Heart left ventricle (tissue), 13 donors: ENCODE results near the gene CDH23.

Experiments used
- CTCF ChIP-seq, 12 donors: fragments of 200-600 bp; sonication (generic) in 4 of 12; IDR thresholded peaks; one replicate each; pipeline versions ENCODE4 v1.5.0 to v1.8.0; 2018 to 2022; ENCODE audit warnings: antibody characterized with exemption in 12 of 12, mild to moderate bottlenecking in 5 of 12
- POLR2A ChIP-seq, 2 donors: fragments of 450-650 bp; IDR thresholded peaks; one replicate each; pipeline ENCODE4 v1.6.1; 2017; ENCODE audit warnings: antibody characterized with exemption in 2 of 2, mild to moderate bottlenecking in 2 of 2, moderate library complexity in 2 of 2
- donor health status: ischemic (EF 13 %, LVEDD 7.1; RV severe dilation, severe dysfunction).
- donor health status: DM: no; HTN: yes; CAD: no.
- donor health status: DM: no; HTN: no; CAD: no.
- donor health status: ischemic (EF 25% LVEDD 6.9; RV normal size, moderate dysfunction).
- donor health status: ischemic (EF 25% LVEDD 5.7; RV mildly dilated, moderate dysfunction).
- donor health status: ischemic (EF 35%, LVEDD 5.7; RV mildly dilated, moderate dysfunction).
- donor health status: nonischemic (EF 11% LVEDD 7.7; RV severe dilation, severe dysfunction).
- donor health status: DM: yes; HTN: yes; CAD: no.
- donor health status: PGD.
- donor health status: ischemic (EF 29% LVEDD 5.4; RV normal size, mild dysfunction).
- donor health status: nonischemic (EF 23%, LVEDD 6.1; RV moderate dilation, normal function).

DNA sequence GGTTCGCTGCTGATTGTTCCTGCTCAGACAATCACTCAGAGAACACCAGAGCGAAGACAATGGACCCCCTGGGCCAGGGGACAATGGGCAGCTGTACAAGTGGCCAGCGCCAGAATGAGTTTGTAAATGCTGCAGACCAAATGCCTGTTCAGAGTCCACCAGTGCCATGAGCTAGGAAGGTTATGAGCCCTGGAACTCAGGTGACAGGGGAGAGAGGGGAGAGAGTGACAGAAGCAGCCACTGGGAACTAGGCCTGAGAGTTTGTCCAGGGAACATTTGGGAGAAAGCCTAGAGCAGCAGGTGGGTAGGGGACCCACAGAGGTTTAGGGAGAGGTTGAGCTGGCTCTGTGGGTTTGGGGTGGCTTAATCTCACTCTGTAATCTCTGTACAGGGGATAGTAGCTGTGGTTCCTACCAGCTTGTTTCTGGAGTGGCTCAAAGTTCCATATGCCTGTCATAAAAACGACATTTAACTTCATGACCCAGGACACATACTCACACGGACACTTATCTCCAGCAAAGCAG, 262.5 kb downstream of the CDH23 start:
- TF ChIP-seq CTCF (IDR thresholded peaks at IDR 0.05): no peak
- no peak for TF ChIP-seq POLR2A (IDR thresholded peaks at IDR 0.05)
